ENCODE data around the gene LAMA2. TPM values are rescaled to one million over a fixed set of nuclear protein-coding genes. Genes with fewer than 3 reads are reported as not detected.

Gene LAMA2
- total and polyA plus RNA-seq, 2 donors (not counting 3 experiments of a cell fraction or from before 2014, with no cell fraction given), result 0.51 to 0.75 TPM

GRCh38 chr6:129307845-129308244 is 424.9 kb downstream of the LAMA2 start:
- DNase-seq (ENCODE audit: low read depth, low spot score), result no peak
- CTCF ChIA-PET, result no interaction called here
- H3K36me3 ChIP-seq (ENCODE audit: control insufficient read depth in 2 of 2, extremely low read depth in 1 of 2, insufficient read depth in 2 of 2, low read length in 2 of 2), result no peaks in the 10 kb centered on the region

GRCh38 chr6:129309154-129309553 is 426.2 kb downstream of the LAMA2 start:
- Histone ChIP-seq H3K4me3 (replicated peaks in 1 of 3; ENCODE audit: insufficient read depth in 1 of 3, low read depth in 1 of 3, low read length in 3 of 3) (no peak overlapping the region), H3K27ac (ENCODE audit: insufficient read depth, low read depth, low read length) (no peak overlapping the region), H2AFZ (ENCODE audit: low read depth, low read length) (no peak overlapping the region), H3K9me1 (replicated peaks; ENCODE audit: control insufficient read depth, extremely low read depth, insufficient read depth, low read length) (no peaks in the 10 kb centered on the region), H4K20me1 (replicated peaks; ENCODE audit: control insufficient read depth, extremely low read depth, insufficient read depth, low read length) (no peaks in the 10 kb centered on the region), H3K4me2 (ENCODE audit: insufficient read depth, low read length) (no peak overlapping the region), H3K9ac (replicated peaks; ENCODE audit: extremely low read depth, insufficient read depth, low read length) (no peak overlapping the region), H3K27me3 (ENCODE audit: control insufficient read depth in 2 of 2, insufficient read depth in 2 of 2, low read length in 2 of 2) (peaks cover 2 to 8% of the 10 kb centered on the region in 2 experiments), H3K79me2 (ENCODE audit: control insufficient read depth, insufficient read depth, low read length) (no peaks in the 10 kb centered on the region), H3K36me3 (ENCODE audit: control insufficient read depth in 2 of 2, extremely low read depth in 1 of 2, insufficient read depth in 2 of 2, low read length in 2 of 2) (no peaks in the 10 kb centered on the region), H3K9me3 (replicated peaks; ENCODE audit: control insufficient read depth, insufficient read depth, low read length) (no peaks in the 10 kb centered on the region), H3K4me1 (ENCODE audit: control insufficient read depth, extremely low read depth, insufficient read depth, low read length) (no peaks in the 10 kb centered on the region)
- POLR2A ChIA-PET, result no interaction called here
- CTCF ChIA-PET, result no interaction called here
- TF ChIP-seq MYC (IDR thresholded peaks at IDR 0.05; ENCODE audit: low read depth, low read length), result no peak
- no peak for TF ChIP-seq GATA2 (IDR thresholded peaks at IDR 0.05; ENCODE audit: insufficient read depth, insufficient read length, low read depth, low read length)
- TF ChIP-seq POLR2A (IDR thresholded peaks at IDR 0.05; ENCODE audit: low read depth, low read length), result no peak
- no peak for TF ChIP-seq MAX (IDR thresholded peaks at IDR 0.05; ENCODE audit: insufficient read depth, insufficient read length)
- TF ChIP-seq JUN (IDR thresholded peaks at IDR 0.05; ENCODE audit: borderline replicate concordance, insufficient read depth, insufficient read length, low read depth), result no peak
- TF ChIP-seq CTCF (IDR thresholded peaks at IDR 0.05; ENCODE audit: extremely low read depth in 1 of 2, insufficient read depth in 1 of 2, low read depth in 1 of 2, low read length in 2 of 2), result no peak
- TF ChIP-seq EZH2 (IDR thresholded peaks at IDR 0.05; ENCODE audit: borderline replicate concordance, low read depth, low read length, severe bottlenecking), result no peak
- TF ChIP-seq POLR2AphosphoS5 (IDR thresholded peaks at IDR 0.05; ENCODE audit: insufficient read depth, low read depth, low read length), result no peak
- TF ChIP-seq FOS (IDR thresholded peaks at IDR 0.05; ENCODE audit: borderline replicate concordance, insufficient read depth, low read length), result no peak
- DNase-seq (ENCODE audit: low read depth, low spot score), result no peak
- intact Hi-C loops (cut with micrococcal nuclease), result no loop called here
- no TSS peak for BruUV-seq (replicated peaks)
- FAIRE-seq, result no peak
- dilution Hi-C loops (cut with MboI; ENCODE audit: extremely low pct_ligation_motif_present, low sequenced_read_pairs), result no loop called here

More at GRCh38 chr6:129307845-129308244, 424.9 kb downstream of the LAMA2 start:
- intact Hi-C loops (cut with micrococcal nuclease) (no loop called here), dilution Hi-C loops (cut with MboI; ENCODE audit: extremely low pct_ligation_motif_present, low sequenced_read_pairs) (no loop called here)
- Histone ChIP-seq H3K4me2 (ENCODE audit: insufficient read depth, low read length) (no peak overlapping the region), H2AFZ (ENCODE audit: low read depth, low read length) (no peak overlapping the region), H3K27me3 (ENCODE audit: control insufficient read depth in 2 of 2, insufficient read depth in 2 of 2, low read length in 2 of 2) (peaks cover 2 to 12% of the 10 kb centered on the region in 2 experiments), H3K79me2 (ENCODE audit: control insufficient read depth, insufficient read depth, low read length) (no peaks in the 10 kb centered on the region), H3K9me1 (replicated peaks; ENCODE audit: control insufficient read depth, extremely low read depth, insufficient read depth, low read length) (no peaks in the 10 kb centered on the region), H3K4me1 (ENCODE audit: control insufficient read depth, extremely low read depth, insufficient read depth, low read length) (no peaks in the 10 kb centered on the region), H3K27ac (ENCODE audit: insufficient read depth, low read depth, low read length) (no peak overlapping the region), H3K4me3 (replicated peaks in 1 of 3; ENCODE audit: insufficient read depth in 1 of 3, low read depth in 1 of 3, low read length in 3 of 3) (no peak overlapping the region), H3K9me3 (replicated peaks; ENCODE audit: control insufficient read depth, insufficient read depth, low read length) (no peaks in the 10 kb centered on the region), H3K9ac (replicated peaks; ENCODE audit: extremely low read depth, insufficient read depth, low read length) (no peak overlapping the region), H4K20me1 (replicated peaks; ENCODE audit: control insufficient read depth, extremely low read depth, insufficient read depth, low read length) (no peaks in the 10 kb centered on the region)
- TF ChIP-seq GATA2 (IDR thresholded peaks at IDR 0.05; ENCODE audit: insufficient read depth, insufficient read length, low read depth, low read length) (no peak), FOS (IDR thresholded peaks at IDR 0.05; ENCODE audit: borderline replicate concordance, insufficient read depth, low read length) (no peak), MYC (IDR thresholded peaks at IDR 0.05; ENCODE audit: low read depth, low read length) (no peak), EZH2 (IDR thresholded peaks at IDR 0.05; ENCODE audit: borderline replicate concordance, low read depth, low read length, severe bottlenecking) (no peak), POLR2AphosphoS5 (IDR thresholded peaks at IDR 0.05; ENCODE audit: insufficient read depth, low read depth, low read length) (no peak)
- FAIRE-seq, result no peak
- no TSS peak for BruUV-seq (replicated peaks)
- POLR2A ChIA-PET, result no interaction called here

Measured in endothelial cell of umbilical vein (primary cell).